Subcutaneous adipose tissue (tissue), 4 donors: Measurements from ENCODE around the gene AKAP6. TPM values are rescaled to one million over a fixed set of nuclear protein-coding genes. Genes with fewer than 3 reads are reported as not detected.

ENCODE experiments used
- CTCF ChIP-seq: fragments of 450-650 bp; IDR thresholded peaks from one replicate; pipeline ENCODE4 v1.5.1; 2016; ENCODE audit warnings: low read depth, mild to moderate bottlenecking, control low read depth, antibody characterized with exemption, moderate library complexity
- total RNA-seq, 4 donors: library from RNA; depleted of rRNA; stranded (reverse); fragments of >200 nt; gene quantifications; one replicate each; pipeline ENCODE4 v1.1.0, GENCODE V29; 2016

AKAP6 gene
- total RNA-seq, 4 donors from 2014 or later = 0.65 to 6.5 (median 1.2) TPM

DNA sequence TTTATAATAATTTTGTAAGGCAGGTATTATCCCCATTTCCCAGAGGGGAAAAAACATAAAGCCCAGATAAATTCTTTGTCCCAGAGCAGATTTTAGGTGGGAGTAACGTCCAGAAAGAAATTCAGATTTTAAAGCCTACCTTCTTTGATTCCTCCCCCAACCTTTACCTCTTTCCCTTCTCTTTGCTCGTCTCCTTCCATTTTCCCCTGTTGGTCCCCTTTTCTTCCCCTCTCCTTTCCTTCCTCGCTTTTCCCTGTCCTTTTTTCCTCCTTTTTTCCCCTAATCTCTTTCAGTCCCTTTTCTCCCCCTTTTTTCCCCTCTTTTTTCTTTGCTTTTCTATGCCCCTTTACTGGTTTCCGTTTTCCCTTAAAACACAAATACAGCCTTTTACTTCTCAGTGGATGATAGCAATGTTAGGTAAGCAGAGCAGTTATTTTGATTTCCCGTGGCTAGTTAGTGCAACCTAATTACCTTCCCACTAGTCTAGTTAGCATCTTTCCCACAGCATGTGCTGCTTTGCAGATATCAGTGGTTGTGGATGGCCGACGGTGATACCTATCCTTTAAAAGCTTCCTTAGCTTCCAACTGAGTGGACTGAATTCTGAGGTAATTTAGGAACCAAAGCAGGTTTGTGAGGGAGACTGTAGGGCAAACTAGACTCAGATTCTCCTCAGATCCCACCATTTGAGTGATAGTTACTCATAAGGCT lies 10.9 kb upstream of the AKAP6 start:
- TF ChIP-seq CTCF = no peak

DNA sequence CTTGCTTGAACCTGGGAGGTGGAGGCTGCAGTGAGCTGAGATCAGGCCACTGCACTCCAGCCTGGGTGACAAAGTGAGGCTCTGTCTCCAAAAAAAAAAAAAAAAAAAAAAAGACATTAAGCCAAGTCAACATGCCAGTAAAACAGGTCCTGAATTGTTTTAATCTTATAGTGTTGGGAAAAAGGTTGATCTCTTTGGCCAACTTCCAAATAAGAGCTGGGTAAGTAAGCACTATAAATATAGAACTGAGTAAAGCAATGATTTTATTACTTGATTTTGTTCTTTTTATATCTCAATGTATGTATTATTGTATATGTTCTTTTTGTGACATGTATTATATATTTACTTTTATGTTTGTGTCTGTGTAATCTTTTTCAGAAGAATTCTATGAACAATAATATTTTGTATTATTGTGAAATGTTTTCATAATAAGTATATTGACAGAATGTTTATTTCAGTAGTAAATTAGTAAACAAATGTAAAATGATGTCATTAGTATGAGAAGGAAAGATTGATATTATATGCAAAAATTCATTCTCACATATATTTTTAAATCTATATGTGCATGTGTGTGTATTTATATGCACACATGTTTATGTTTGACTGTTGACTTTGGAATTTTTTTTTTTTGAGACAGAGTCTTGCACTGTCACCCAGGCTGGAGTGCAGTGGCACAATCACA lies 9.6 kb upstream of the AKAP6 start:
- no peak for TF ChIP-seq CTCF

- no peak for TF ChIP-seq CTCF
Observed at GRCh38 chr14:32324601-32325000, 4.5 kb upstream of the AKAP6 start.

- TF ChIP-seq CTCF = no peak
Observed at GRCh38 chr14:32327255-32327961, 1.7 kb upstream of the AKAP6 start.

- TF ChIP-seq CTCF = no peak
Observed at GRCh38 chr14:32329690-32330285, 690 bp downstream of the AKAP6 start.

GRCh38 chr14:32330351-32331111 lies 1.4 kb downstream of the AKAP6 start:
- no peak for TF ChIP-seq CTCF
